Measurements from ENCODE around the gene UBAC1. TPM values are rescaled to one million over a fixed set of nuclear protein-coding genes. Genes with fewer than 3 reads are reported as not detected.

UBAC1 gene
- total and polyA plus RNA-seq, 9 of the 15 experiments (the other 6 are each of a cell fraction or from before 2014, with no cell fraction given), result 94.0 to 399 (median 228) TPM

GRCh38 chr9:135961277-135961715 lies at the start of gene UBAC1 (continued):
- TF ChIP-seq FOXK2 (conservative IDR thresholded peaks at IDR 0.05 in 1 of 2, IDR thresholded peaks at IDR 0.05 in 1 of 2; ENCODE audit: low read depth in 2 of 2) (peak in 1 of 2 experiments; percentile 33; a peak in 1 of 4 replicates), ZNF449 (CRISPR knock-in tag; IDR thresholded peaks at IDR 0.05) (no peak), ZBTB7A (IDR thresholded peaks at IDR 0.05; ENCODE audit: borderline replicate concordance, control insufficient read depth, low read depth, low read length) (0 out of 2 replicates have a peak, but pooled peaks have one; percentile 3), ZNF408 (CRISPR knock-in tag; IDR thresholded peaks at IDR 0.05; ENCODE audit: low read depth) (no peak), ARID1B (IDR thresholded peaks at IDR 0.05) (no peak), BRCA1 (IDR thresholded peaks at IDR 0.05) (no peak), BRCA1 (CRISPR knock-in tag; IDR thresholded peaks at IDR 0.05) (no peak), CHD7 (IDR thresholded peaks at IDR 0.05; ENCODE audit: low read depth, low read length) (no peak), ETS2 (tag; IDR thresholded peaks at IDR 0.05; ENCODE audit: borderline replicate concordance, poor library complexity, severe bottlenecking) (no peak), SNIP1 (IDR thresholded peaks at IDR 0.05; ENCODE audit: low read depth) (no peak)
- TF ChIP-seq, protein P1, sequence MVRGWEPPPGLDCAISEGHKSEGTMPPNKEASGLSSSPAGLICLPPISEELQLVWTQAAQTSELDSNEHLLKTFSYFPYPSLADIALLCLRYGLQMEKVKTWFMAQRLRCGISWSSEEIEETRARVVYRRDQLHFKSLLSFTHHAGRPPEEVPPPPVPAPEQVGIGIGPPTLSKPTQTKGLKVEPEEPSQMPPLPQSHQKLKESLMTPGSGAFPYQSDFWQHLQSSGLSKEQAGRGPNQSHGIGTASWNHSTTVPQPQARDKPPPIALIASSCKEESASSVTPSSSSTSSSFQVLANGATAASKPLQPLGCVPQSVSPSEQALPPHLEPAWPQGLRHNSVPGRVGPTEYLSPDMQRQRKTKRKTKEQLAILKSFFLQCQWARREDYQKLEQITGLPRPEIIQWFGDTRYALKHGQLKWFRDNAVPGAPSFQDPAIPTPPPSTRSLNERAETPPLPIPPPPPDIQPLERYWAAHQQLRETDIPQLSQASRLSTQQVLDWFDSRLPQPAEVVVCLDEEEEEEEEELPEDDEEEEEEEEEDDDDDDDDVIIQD (CRISPR knock-in tag; IDR thresholded peaks at IDR 0.05), result no peak
- TF ChIP-seq, protein P2, sequence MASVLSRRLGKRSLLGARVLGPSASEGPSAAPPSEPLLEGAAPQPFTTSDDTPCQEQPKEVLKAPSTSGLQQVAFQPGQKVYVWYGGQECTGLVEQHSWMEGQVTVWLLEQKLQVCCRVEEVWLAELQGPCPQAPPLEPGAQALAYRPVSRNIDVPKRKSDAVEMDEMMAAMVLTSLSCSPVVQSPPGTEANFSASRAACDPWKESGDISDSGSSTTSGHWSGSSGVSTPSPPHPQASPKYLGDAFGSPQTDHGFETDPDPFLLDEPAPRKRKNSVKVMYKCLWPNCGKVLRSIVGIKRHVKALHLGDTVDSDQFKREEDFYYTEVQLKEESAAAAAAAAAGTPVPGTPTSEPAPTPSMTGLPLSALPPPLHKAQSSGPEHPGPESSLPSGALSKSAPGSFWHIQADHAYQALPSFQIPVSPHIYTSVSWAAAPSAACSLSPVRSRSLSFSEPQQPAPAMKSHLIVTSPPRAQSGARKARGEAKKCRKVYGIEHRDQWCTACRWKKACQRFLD (CRISPR knock-in tag; IDR thresholded peaks at IDR 0.05), result peak; percentile 59
